GM19455 (cell line): Measurements from ENCODE around the gene HEPN1.

Experiments
- ATAC-seq: cut with Tn5 transposase; IDR thresholded peaks from one replicate; pipeline ENCODE4 v1.9.1; 2021; ENCODE audit not compliant: unreplicated experiment

Gene HEPN1

DNA sequence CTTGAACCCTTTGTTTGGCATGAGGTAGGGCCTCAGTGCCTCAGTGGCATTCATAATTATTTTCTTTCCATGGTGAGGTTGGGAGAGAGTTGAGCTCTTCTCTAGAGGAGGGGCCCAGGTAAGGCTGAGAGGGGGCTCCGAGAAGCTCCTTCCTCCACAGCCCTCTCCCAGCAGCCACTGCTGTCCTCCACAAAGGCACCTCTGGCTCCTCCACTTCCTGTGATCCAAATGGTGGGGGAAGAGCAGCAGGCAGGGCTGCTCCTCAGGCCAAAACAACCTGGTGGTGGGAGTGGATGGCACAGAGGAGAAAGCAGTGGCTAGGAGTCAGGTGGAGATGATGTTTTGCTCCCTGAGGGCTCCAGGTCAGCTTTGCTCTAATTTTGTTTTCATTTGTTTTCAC lies 34.7 kb upstream of the HEPN1 start:
- no peak for ATAC-seq

DNA sequence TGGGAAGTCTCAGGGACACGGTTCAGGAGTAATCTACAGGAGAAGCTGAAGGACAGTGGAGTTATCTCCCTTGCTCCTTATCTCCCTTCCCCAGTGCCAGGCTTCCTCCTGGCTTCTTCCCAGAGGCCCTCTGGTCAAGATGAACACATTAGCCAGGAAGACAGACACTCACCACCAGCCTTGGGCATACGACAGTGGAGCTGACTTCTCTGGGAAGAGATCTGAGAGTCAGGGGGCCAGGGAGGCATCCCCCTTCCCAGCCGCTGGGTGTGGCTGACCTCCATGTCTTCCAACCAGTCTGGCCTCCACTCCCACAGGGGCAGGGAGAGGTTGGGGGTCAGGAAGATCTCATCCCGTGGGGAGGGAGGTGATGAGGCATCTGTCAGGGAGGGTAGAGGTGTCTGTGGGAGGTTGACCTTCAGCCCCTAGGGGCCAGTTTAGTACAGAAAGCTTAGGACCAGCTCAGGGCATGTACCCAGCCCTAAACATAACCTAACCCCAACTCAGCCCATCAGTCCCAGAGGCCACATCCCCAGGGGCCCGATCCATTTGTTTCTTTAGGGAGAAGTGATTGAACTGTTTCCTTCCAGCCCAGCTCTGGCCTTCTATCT lies 34.1 kb upstream of the HEPN1 start:
- ATAC-seq, result no peak

DNA sequence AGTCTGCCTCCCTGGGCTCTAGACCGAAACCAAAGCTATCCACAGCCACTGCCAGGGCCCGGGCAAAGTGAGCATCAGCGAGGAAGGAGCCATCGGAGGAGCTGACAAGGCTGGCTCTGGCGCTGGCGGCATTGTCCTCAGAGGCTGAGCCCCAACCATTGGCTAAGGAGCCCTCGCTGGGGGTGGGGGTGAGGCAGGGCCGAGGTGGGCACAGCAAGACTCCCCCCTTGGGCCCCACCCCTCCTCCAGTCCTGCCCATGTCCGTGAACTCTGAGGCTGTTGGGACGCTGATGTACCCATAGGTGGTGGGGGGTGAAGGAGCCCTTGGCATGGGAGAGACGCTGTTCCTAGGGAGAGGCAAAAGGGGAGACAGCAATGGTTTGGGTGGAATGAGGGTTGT lies 32.6 kb upstream of the HEPN1 start:
- ATAC-seq, result no peak

DNA sequence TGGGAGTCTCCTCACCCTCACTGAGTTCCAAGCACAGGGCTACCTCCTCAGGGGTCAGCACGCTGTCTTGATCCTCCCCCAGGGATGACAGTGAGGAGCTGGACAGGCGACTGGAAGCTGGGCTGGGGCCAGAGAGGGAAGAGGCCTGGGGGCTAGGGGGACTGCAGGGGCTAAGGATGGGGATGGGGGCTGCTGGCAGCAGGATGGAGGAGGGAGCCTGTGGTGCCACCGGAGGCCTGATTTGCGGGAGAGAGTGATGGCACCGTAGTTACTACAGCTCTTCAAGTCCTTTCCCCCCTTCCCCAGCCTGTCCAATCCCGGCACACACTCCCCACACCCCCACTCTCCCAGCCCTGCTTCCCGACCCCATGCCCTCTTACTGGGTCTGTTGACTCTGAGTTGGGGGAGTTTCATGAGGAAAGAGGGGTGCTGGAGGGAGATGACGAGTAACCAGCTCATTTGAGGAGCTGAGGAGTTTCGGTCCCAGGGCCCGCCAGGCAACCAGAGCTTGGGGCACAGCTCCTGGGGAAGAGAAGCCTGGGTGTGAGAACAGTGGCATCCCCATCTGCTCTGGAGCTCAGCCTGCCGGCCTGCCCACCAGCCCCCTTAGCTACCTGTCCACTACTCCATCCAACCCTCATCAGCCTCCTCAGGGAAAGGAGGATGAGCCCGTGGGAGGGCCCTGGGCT lies 31.9 kb upstream of the HEPN1 start:
- ATAC-seq, result no peak

DNA sequence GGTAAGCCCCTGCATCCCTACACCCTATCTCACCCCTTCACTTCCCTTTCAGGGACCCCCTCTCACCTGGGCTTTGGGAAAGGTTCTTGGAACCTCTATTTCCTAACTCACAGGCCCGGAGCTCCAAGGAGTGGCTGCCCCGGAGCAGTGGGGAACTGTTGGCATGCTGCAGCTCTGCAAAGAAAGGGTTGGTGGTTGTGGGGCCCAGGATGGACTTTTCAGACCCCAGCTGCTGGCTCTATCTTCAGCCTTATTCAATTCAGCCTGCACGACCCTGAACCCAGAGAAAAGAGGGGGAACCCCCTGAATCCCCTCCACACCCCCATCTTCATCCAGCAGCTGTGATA lies 31.4 kb upstream of the HEPN1 start:
- ATAC-seq, result no peak

DNA sequence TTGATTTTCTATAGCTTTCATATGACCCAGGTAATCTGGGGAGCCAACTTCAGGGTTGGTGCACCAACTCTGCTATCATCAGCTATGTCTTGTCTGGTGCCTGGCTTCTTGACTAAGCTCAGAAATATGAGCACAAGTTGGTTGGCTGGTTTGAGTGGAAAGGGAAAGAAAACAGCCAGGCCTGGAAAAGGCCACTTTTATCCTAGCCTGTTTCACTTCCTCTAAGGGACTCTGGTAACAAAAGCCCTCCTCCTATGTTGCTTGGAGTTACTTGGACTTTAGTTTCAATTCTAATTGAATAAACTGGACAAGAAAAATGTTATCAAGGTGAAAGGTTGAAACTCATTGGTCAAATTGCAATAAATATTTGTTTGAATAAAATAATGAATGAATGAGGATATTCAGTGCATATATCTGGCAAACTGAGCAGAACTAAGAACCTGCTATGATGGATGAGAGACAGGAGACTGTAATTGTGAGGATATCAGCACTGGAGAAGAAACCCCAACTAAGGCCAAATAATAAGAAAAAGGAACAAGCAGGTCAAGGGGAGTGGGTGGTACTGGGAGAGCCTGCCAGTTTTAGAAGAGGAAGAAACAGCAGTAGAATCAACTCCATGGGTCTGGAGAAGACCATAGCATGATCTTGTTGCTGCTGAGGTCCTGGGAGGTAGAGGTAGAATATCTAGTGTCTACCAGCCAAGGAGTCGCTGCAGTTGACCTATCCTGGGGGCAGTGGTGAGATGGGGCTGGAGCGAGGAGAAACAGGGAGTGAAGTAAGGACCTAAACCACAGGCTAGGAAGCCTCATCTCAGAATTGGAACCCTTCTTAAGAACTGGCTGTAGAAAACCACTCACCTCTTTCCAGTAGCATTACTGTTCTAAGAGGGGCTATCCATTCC lies 29.6 kb upstream of the HEPN1 start:
- ATAC-seq, result no peak

DNA sequence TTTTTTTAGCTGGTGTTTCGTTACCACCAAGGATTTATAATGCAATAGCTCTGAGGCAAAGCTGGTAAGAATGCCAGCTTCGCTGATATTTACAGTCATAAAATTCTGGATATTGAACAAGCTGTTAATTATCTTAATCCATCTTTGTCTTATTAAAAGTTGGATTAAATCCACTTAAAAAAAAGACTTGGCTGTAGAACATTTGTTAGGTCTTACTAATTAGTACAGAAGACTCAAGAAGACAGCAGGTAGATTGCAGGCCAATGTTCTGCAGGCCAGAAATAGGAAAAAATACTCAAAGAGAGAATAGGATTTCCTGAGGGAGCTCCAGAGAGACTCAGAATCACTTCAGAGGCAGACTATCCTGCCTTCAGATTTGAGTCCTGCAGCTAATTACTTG lies 28.9 kb upstream of the HEPN1 start:
- ATAC-seq, result no peak

DNA sequence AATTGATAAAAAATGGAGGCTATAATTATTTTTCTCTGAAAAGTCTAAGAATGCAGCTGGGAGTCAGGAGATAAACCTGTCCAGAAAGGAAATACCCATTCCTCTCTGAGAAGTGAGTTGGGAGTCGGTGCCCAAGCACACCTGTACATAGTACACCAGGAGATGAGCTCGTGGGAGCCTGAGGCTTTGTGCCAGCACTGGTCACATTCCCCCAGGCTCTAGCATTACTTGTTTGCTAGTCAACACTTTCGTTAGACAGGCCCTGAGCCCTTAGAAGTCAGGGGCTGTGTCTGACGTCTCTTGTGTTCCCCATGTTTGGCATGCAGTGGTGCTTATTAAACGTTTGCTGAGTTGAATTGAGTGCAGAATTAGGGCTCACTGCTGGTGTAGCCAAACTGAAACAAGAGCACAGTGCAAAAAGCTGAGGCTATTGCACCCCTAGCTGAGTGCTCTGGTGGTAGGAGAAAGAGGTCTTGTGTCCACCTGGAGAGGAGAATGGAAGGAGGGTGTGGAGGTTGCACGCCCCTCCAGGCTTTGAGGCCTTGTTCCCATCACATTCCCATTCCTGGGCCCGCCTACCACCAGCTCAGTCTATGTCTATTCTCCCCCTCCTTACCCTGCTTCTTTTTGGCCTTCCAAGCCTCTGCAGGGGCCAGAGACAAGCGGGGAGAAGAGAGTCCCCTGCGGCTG lies 28.2 kb upstream of the HEPN1 start:
- ATAC-seq, result no peak

DNA sequence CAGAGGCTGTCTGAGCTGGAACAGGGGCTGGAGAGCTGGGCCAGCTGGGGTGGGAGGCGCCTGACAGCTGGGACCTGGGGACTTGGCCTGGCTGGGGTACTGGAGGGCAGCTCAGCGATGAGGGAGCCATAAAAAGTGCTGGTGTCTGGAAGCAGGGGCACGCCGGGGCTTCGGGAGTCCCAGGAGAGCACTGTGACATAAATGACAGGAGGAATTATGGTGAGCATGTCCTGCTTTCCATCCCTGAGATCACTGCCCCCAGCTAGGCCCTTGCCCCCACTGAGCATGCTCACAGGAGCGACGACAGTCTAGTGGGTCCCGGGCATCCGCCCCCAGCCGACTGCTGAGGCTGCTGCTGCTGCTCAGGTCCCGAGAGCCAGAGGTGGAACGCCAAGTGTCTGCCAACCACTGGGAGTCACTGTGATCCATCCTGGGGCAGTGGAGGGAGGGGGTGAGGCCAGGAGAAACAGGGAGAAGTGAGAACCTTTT lies 27.6 kb upstream of the HEPN1 start:
- ATAC-seq, result no peak

DNA sequence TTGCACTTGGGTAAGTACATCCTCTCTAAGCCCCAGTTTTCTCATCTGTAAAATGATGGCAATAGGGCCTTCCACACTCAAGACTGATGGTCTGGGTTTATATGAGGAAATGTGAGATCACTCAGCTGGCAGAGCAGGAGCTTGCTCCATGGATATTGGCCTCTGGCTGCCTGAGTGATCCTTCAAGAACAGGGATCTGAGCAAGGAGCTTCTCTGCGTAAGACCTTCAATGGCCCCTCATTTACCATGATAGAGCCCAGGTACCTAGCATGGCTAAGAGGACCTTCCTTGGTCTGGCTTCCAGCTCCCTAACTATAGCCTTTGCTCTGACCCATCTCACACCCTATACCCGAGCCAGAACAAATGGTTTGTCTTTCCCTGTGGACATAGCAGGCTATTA lies 26.9 kb upstream of the HEPN1 start:
- ATAC-seq, result no peak

DNA sequence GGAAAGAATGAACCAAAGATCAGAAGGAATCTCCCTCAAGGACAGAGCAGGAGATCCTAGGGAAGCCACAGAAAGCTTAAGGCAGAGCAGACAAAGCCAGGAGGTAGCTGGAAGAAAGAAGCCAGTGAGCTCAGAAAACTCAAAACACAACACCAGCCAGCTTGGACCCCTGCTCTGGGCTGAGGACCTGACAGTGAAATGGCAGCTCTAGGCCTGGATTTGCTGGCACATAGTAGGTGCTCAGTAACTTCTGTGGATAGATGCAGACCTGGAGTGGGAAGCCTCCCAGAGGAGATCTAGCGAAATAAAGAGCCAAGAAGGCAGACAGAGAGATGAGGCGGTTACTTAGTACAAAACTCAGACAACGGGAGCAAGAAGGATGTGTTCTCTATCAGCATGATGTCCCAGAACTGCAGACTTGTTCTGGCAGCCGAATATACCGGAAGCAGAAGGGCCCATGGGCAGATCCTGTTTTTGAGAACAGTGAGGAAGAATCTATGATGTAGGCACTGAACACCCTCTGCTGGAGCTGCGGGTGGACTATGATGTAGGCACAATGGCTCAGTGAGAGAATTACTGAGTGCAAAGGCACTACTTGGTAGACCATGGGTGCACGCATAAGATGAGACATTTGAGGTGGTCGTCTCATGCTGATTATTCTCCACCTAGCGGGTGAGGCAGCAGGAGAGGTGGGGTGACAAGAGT lies 26.1 kb upstream of the HEPN1 start:
- ATAC-seq, result no peak

DNA sequence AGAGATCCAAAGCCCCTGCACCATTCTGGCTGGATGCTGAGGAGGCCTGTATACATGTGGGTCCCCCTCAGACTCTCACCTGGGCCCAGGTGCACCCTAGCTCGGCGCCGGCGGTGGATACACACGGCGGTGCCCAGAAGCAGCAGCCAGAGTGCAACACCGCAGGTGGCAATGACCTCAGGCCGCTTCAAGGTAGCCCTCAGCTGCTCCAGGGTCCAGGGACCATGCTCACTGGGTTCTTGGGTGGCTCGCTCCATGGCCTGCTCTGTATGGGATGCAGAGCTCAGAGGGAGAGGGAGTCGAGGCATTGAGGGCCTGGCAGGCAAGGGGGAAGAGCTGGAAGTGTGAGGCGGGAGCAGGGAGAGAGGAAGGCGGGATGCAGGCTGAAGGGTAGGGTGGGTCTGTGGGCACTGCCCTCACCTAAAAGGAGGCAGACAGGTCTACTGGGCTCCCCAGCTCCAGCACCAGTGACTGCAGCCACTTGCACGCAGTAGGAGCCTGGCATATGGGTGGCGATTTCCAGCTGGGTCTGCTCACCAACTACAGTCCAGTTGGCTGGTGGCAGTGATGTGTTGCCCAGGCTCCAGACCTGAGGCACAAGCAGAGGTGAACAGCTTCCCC lies 25.2 kb upstream of the HEPN1 start:
- ATAC-seq, result no peak

DNA sequence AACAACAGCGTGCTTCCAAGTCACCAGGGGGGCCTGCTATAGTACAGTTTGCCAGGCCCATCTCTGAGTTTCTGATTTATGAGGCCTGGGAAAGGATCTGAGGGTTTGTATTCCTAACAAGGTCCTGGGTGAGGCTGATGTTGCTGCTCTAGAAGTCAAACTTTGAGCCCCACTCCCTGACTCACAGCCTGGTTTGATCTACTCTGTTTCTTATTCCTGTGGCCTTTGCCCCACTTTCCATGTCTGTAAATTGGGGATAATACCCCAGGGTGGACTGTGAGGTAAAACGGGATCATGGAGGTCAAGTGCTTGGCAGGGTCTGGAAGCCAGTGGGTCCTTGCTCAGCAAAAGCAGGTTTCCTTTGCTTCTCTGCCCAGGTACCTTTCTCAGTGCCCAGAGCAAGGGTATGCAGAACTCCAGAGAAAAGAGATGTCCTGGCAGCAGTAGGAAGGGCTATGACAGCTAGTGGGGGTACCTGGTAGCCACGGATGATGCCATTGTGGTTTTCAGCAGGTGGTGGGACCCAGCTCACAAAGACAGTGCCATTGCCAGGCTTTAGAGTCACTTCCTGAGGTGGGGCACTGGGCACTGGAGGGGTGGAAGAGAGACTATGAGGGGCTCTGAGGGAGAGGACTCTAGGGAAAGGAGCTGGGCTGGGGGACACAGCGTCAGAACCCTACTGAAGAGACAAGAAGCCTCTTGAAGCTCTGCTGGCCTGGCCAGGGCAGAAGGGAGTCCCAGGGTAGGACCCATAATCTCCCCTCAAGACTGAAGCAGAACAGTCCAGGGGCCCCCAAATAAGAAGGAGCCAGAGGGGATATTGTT lies 24.2 kb upstream of the HEPN1 start:
- no peak for ATAC-seq

DNA sequence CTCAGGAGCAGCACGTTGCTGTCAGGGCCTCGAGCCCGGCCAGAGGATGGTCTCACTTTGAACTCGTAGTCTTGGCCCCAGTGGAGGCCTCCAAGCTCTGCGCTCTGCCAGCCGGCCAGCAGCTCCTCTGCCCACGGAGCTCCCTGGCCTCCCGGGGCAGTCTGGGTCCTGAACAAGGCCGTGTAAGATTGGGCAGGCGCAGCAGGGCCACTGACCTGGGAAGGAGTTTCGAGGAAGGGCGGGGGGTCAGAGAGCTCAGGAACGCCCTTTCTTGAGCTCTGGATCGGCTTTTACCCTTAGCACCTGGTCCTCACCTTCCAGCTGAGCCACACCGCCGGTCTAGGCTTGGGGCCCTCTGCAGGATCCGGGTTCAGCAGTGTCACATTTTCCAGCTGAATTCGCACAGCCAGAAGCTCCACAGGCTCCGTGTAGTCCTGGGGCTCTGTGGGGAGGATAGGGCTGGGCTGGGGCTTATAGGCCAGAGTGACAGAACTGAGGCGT lies 23.5 kb upstream of the HEPN1 start:
- ATAC-seq, result no peak

DNA sequence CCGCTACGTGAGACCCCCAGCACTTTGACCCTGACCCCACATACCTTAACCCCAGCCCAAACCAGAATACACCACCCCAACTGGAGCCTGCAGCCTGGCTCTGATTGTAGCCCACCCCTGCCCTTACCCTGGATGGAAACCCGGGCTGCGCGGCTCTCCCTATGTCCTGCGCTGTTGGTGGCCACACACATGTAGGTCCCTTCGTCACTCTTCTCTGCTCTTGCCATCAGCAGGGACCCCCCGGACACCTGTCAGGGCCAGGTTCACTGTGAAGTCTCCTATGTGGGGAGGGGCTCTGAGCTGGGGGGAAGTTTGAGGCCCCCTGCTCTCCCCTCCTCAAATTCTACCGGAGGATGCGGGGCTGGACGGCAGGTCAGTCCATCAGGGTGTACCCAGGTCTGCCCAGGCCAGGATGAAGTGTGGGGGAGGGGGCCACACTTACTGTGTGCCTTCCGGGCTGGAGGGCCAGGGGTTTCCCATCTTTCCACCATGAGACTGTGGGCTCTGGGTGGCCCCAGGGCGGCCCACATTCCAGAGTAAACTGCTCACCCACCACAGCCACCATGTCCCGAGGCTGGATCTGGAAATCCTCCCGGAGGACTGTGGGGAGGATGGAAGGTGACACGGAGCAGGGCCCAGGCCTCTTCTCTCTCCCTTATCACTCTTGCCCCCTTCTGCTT lies 22.8 kb upstream of the HEPN1 start:
- ATAC-seq, result no peak

DNA sequence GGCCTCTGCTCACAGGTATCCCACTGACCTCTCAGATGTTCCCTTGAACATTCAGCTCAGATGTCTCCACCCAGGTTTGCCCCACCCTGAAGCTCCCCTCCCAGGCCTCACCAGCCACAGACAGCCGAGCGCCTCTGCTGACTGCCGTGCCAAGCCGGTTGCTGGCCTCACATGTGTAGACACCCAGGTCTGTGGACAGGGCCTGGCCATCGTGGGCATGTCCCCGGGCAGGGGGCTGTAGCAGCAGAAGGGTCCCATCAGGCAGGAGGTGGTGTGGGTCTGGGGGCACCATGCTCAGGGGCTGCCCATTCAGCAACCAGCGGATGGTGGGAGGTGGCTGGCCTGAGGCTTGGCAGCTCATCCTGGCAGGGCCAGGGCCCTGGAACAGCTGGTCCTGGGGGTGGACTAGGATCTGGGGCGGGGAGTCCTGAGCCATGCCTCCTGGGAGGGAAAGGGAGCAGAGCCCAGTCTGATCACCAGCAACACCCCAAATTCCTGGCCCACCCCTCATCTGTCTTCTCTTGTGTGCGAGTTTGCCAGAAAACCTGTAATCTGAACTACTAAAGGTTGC lies 22.1 kb upstream of the HEPN1 start:
- no peak for ATAC-seq

DNA sequence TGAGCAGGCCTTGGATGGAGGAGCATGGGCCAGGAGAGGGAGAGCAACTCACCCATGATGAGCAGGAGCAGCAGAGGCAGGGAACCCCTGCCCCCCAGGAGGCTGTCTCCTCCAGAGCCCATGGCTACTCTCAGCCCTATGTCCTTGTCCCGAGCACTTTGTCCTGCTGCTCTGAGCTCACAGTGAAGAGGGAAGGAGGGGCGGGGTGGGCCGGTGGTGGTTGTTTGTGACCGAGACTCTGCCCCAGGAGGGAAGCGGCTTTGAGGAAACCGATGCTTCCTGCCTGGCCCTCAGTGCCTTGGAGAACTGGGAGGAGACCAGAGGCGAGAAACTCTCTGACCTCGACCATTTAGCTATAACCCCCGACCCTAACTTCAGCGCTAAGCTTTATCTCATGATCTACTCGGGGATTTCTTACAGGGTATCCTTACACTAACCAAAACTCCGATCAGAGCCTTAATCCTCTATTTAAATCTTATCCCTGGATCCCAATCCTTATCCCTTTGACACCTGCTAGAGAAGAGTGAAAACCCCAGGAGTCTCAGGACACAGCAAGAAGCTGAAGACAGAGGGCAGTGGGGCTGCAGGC lies 21.3 kb upstream of the HEPN1 start, which contains the start of gene ROBO4:
Gene ROBO4, minus strand, starts transcription at position 192 of the 589 bp plus-strand sequence. Its CDS starts 70 bp downstream, at position 122.
- no peak for ATAC-seq

DNA sequence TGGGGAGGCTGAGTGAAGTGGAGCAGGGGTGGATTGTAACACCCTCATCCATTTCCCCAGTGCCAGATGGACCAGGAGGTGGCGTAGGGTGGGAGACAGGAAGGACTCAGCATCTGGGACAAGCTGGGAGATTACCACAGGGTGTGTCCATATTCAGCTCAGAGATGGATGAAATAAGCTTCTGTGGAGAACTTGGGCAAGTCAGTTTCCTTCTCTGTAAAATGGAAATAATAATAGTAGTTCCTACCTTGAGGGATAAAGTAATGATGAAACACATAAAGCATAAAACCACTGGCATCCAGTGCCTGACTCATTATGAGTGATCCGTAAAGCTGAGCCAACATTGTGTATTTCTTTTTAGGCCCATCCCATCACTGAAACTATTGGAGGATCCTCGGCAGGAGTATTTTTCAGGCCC lies 20.8 kb upstream of the HEPN1 start:
- no peak for ATAC-seq
